HepG2 (cell line): ENCODE measurements around the gene KSR1. TPM values are rescaled to one million over a fixed set of nuclear protein-coding genes. Genes with fewer than 3 reads are reported as not detected.

Source experiments
- ARNTL ChIP-seq: sonication (generic); formaldehyde crosslinking; IDR thresholded peaks from 2 replicates; pipeline ENCODE4 v1.4.0; 2020; ENCODE audit warnings: mild to moderate bottlenecking, missing genetic modification reagents
- BORCS8-MEF2B ChIP-seq: sonication (generic); formaldehyde crosslinking; IDR thresholded peaks from 2 replicates; pipeline ENCODE4 v1.8.0; 2022; ENCODE audit warnings: mild to moderate bottlenecking, missing genetic modification reagents
- ESRRA ChIP-seq: sonication (generic); formaldehyde crosslinking; IDR thresholded peaks from 2 replicates; pipeline ENCODE4 v1.5.1; 2020; ENCODE audit warnings: mild to moderate bottlenecking, low read depth, missing genetic modification reagents
- FOXA3 ChIP-seq: IDR thresholded peaks from 2 replicates; pipeline ENCODE4 v1.6.1; 2016; ENCODE audit warnings: missing genetic modification reagents, missing compliant biosample characterization
- MAFK ChIP-seq, 2 experiments: IDR thresholded peaks in 1 of 2; conservative IDR thresholded peaks in 1 of 2; 2 replicates each; pipeline ENCODE4 v1.6.1; 2011; ENCODE audit warnings: improper control_type of control experiment in 2 of 2, low read length in 2 of 2
- MATR3 ChIP-seq: sonication (generic); formaldehyde crosslinking; IDR thresholded peaks from 2 replicates; pipeline ENCODE4 v1.4.0; 2020; ENCODE audit warnings: missing genetic modification reagents
- NFKB2 ChIP-seq: sonication (generic); formaldehyde crosslinking; IDR thresholded peaks from 2 replicates; pipeline ENCODE4 v1.4.0; 2020; ENCODE audit warnings: missing genetic modification reagents, borderline replicate concordance
- RNF219 ChIP-seq: sonication (generic); formaldehyde crosslinking; IDR thresholded peaks from 2 replicates; pipeline ENCODE4 v1.5.0; 2020; ENCODE audit warnings: mild to moderate bottlenecking, missing genetic modification reagents
- THAP11 ChIP-seq: IDR thresholded peaks from 2 replicates; pipeline ENCODE4 v1.6.1; 2016; ENCODE audit warnings: missing biosample characterization, missing genetic modification reagents
- ZFAT ChIP-seq: sonication (generic); formaldehyde crosslinking; conservative IDR thresholded peaks from 2 replicates; pipeline ENCODE4 v1.8.1; 2023; ENCODE audit warnings: missing genetic modification reagents, inconsistent platforms
- ZMYM4 ChIP-seq: sonication (generic); formaldehyde crosslinking; IDR thresholded peaks from 2 replicates; pipeline ENCODE4 v1.8.1; 2023; ENCODE audit warnings: mild to moderate bottlenecking, missing genetic modification reagents
- ZNF335 ChIP-seq: sonication (generic); formaldehyde crosslinking; IDR thresholded peaks from 2 replicates; pipeline ENCODE4 v1.4.0; 2020; ENCODE audit warnings: missing genetic modification reagents
- ZNF550 ChIP-seq: sonication (generic); formaldehyde crosslinking; IDR thresholded peaks from 2 replicates; pipeline ENCODE4 v1.4.0; 2020; ENCODE audit warnings: mild to moderate bottlenecking, missing genetic modification reagents, borderline replicate concordance
- ZNF598 ChIP-seq: sonication (generic); formaldehyde crosslinking; IDR thresholded peaks from 2 replicates; pipeline ENCODE4 v1.5.1; 2020; ENCODE audit warnings: mild to moderate bottlenecking, missing genetic modification reagents, borderline replicate concordance
- ZNF609 ChIP-seq: sonication (generic); formaldehyde crosslinking; IDR thresholded peaks from 2 replicates; pipeline ENCODE4 v1.4.0; 2020; ENCODE audit warnings: mild to moderate bottlenecking, missing genetic modification reagents, borderline replicate concordance
- ZNF619 ChIP-seq: sonication (generic); formaldehyde crosslinking; IDR thresholded peaks from 2 replicates; pipeline ENCODE4 v1.4.0; 2020; ENCODE audit warnings: mild to moderate bottlenecking, missing genetic modification reagents
- ZSCAN21 ChIP-seq: sonication (generic); formaldehyde crosslinking; IDR thresholded peaks from 2 replicates; pipeline ENCODE4 v1.8.0; 2022; ENCODE audit warnings: mild to moderate bottlenecking, missing genetic modification reagents, moderate library complexity, borderline replicate concordance
- polyA plus RNA-seq, 8 experiments: library from polyadenylated mRNA; depleted of rRNA in 3 of 8; stranded (reverse) in 7 of 8; unstranded in 1 of 8; fragments of >200 nt; fragmentation: Illumina TruSeq in 4 of 8; extraction: Trizol in 4 of 8; gene quantifications; 2 replicates each; pipeline versions ENCODE4 v1.2.1 to v1.2.3, GENCODE V29; 2011 to 2016; ENCODE audit warnings: low read depth in 4 of 8, missing spikeins in 1 of 8, mixed read lengths in 1 of 8; ENCODE audit not compliant: insufficient read depth in 1 of 8
- total RNA-seq, 5 experiments: library from RNA; depleted of rRNA; stranded (reverse); fragments of >200 nt; fragmentation: Illumina TruSeq; extraction: Trizol; gene quantifications; 2 replicates each; pipeline ENCODE4 v1.2.3, GENCODE V29; 2016; ENCODE audit warnings: low read depth in 1 of 5
- TF ChIP-seq, protein P1 (sequence below): sonication (generic); formaldehyde crosslinking; IDR thresholded peaks from 2 replicates; pipeline ENCODE4 v1.4.0; 2020; ENCODE audit warnings: missing genetic modification reagents
- TF ChIP-seq, protein P2 (sequence below): sonication (generic); formaldehyde crosslinking; IDR thresholded peaks from 2 replicates; pipeline ENCODE4 v1.8.1; 2022; ENCODE audit warnings: low read depth, mild to moderate bottlenecking, missing genetic modification reagents

The KSR1 gene
- total and polyA plus RNA-seq, 2 of the 13 experiments (the other 11 are each of a cell fraction or from before 2014, with no cell fraction given): 10.1 to 16.6 TPM

DNA sequence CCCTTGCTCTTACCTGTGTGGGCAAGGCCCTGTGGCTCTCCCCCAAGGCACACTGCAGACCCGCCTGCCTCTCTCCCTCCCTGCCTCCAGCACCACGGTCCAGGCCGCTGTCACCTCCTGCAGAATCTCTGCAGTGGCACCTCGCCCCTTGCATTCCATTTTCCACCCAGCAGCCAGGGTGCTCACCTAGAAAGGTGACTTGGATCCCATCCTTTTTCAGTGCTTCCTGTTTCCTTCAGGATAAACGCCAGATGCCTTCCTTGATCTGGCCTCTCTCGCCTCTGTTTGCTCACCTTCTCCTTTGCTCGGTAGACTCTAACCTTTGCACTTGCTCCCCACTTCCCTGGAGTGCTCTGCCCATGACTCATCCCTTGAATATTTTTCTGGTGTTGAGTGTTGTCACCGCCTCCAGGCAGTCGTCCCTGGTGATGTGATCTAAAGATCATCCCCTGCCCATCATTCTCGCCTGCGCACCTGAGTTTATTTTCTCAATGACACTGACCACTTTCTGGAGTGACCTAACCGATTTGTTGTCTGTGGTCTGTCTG lies 95.5 kb downstream of the KSR1 start (continued):
- TF ChIP-seq, protein P1, sequence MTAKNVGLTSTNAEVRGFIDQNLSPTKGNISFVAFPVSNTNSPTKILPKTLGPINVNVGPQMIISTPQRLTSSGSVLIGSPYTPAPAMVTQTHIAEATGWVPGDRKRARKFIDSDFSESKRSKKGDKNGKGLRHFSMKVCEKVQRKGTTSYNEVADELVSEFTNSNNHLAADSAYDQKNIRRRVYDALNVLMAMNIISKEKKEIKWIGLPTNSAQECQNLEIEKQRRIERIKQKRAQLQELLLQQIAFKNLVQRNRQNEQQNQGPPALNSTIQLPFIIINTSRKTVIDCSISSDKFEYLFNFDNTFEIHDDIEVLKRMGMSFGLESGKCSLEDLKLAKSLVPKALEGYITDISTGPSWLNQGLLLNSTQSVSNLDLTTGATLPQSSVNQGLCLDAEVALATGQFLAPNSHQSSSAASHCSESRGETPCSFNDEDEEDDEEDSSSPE (CRISPR knock-in tag): no peak
- TF ChIP-seq ZNF598 (CRISPR knock-in tag): no peak
- peak; percentile 75 for TF ChIP-seq FOXA3 (CRISPR knock-in tag)
- TF ChIP-seq MATR3 (CRISPR knock-in tag): no peak
- peak; percentile 46; the same call in 1 of the 2 replicates for TF ChIP-seq THAP11 (CRISPR knock-in tag)
- no peak for TF ChIP-seq BORCS8-MEF2B (CRISPR knock-in tag)
- 0 out of 2 replicates have a peak, but pooled peaks have one; percentile 20 for TF ChIP-seq ARNTL (CRISPR knock-in tag)
- TF ChIP-seq ZFAT (CRISPR knock-in tag): no peak
- no peak for TF ChIP-seq ZSCAN21 (CRISPR knock-in tag)
- no peak for TF ChIP-seq NFKB2 (CRISPR knock-in tag)
- peak; percentile 43; the same call in 1 of the 2 replicates for TF ChIP-seq ZNF609
- no peak for TF ChIP-seq ZNF335 (CRISPR knock-in tag)
- TF ChIP-seq ZMYM4 (CRISPR knock-in tag): peak; percentile 61
- no peak for TF ChIP-seq RNF219 (CRISPR knock-in tag)
- TF ChIP-seq ESRRA (CRISPR knock-in tag): no peak
- TF ChIP-seq, protein P2, sequence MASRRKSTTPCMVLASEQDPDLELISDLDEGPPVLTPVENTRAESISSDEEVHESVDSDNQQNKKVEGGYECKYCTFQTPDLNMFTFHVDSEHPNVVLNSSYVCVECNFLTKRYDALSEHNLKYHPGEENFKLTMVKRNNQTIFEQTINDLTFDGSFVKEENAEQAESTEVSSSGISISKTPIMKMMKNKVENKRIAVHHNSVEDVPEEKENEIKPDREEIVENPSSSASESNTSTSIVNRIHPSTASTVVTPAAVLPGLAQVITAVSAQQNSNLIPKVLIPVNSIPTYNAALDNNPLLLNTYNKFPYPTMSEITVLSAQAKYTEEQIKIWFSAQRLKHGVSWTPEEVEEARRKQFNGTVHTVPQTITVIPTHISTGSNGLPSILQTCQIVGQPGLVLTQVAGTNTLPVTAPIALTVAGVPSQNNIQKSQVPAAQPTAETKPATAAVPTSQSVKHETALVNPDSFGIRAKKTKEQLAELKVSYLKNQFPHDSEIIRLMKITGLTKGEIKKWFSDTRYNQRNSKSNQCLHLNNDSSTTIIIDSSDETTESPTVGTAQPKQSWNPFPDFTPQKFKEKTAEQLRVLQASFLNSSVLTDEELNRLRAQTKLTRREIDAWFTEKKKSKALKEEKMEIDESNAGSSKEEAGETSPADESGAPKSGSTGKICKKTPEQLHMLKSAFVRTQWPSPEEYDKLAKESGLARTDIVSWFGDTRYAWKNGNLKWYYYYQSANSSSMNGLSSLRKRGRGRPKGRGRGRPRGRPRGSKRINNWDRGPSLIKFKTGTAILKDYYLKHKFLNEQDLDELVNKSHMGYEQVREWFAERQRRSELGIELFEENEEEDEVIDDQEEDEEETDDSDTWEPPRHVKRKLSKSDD (CRISPR knock-in tag): 0 out of 2 replicates have a peak, but pooled peaks have one; percentile 17
- TF ChIP-seq ZNF619 (CRISPR knock-in tag): no peak
- TF ChIP-seq MAFK (conservative IDR thresholded peaks at IDR 0.05 in 1 of 2, IDR thresholded peaks at IDR 0.05 in 1 of 2; ENCODE audit: low read length in 2 of 2): no peak
- TF ChIP-seq ZNF550 (CRISPR knock-in tag): no peak
